ENCODE measurements around the gene GRAPL.
"Not testable (repeated sequence)": the region's sequence is repeated elsewhere in the genome, so short reads cannot be mapped to it uniquely, and the experiment has no call there.

GRAPL gene

DNA sequence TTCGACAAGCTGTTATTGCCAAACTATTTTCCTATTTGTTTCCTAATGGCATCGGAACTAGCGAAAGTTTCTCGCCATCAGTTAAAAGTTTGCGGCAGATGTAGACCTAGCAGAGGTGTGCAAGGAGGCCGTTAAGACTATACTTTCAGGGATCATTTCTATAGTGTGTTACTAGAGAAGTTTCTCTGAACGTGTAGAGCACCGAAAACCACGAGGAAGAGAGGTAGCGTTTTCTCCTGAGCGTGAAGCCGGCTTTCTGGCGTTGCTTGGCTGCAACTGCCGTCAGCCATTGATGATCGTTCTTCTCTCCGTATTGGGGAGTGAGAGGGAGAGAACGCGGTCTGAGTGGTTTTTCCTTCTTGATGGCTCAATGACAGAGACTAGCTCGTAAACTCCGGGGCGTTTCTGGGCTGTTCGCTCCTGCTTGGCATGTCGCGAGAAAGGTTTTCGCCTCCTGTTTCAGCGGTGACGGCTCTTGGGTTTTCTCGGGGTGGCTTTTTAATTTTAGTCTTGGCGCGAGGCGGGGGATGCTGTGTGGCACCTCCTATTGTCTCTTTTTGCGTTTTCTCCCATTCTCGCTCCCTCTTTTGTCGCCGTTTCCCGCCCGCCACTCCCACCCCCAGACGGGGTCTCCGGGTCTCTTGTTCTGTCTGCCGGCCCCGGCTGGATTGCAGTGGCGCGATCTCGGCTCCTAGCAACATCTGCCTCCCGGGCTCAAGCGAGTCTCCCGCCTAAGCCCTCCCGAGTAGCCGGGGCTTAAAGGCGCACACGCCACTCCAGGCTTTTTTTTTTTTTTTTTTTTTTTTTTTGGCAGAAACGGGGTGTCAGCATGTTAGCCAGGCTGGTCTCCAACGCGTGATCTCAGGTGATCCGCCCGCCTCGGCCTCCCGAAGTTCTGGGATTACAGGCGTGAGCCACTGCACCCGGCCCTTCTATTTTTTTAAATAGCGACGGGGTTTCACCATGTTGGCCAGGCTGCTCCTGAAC is 60.8 kb downstream of the GRAPL start:
- not testable (repeated sequence) for FAIRE-seq; DNase-seq (ENCODE audit: insufficient read length, low spot score)

DNA sequence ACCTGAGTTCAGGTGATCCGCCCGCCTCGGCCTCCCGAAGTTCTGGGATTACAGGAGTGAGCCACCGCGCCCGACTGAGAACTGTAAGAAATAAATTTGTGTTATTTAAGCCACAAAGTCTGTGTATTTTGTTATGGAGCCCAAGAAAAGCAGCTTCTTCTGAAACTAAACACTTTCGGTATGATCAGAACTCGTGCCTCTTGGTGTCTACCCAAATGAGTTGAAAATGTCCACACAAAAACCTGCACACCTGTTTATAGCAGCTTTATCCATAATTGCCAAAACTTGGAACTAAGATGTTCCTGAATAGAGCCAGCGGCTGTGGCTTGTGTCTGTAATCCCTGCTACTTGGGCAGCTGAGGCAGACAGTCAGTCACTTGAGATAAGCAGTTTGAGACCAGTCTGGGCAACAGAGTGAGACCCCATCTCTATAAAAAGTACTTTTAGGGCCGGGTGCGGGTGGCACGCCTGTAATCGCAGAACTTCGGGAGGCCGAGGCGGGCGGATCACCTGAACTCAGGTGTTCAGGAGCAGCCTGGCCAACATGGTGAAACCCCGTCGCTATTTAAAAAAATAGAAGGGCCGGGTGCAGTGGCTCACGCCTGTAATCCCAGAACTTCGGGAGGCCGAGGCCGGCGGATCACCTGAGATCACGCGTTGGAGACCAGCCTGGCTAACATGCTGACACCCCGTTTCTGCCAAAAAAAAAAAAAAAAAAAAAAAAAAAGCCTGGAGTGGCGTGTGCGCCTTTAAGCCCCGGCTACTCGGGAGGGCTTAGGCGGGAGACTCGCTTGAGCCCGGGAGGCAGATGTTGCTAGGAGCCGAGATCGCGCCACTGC is 61.7 kb downstream of the GRAPL start:
- FAIRE-seq; DNase-seq (ENCODE audit: insufficient read length, low spot score): not testable (repeated sequence)

DNA sequence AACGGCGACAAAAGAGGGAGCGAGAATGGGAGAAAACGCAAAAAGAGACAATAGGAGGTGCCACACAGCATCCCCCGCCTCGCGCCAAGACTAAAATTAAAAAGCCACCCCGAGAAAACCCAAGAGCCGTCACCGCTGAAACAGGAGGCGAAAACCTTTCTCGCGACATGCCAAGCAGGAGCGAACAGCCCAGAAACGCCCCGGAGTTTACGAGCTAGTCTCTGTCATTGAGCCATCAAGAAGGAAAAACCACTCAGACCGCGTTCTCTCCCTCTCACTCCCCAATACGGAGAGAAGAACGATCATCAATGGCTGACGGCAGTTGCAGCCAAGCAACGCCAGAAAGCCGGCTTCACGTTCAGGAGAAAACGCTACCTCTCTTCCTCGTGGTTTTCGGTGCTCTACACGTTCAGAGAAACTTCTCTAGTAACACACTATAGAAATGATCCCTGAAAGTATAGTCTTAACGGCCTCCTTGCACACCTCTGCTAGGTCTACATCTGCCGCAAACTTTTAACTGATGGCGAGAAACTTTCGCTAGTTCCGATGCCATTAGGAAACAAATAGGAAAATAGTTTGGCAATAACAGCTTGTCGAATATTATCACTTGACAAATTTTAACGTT is 62.5 kb downstream of the GRAPL start:
- not testable (repeated sequence) for DNase-seq (ENCODE audit: insufficient read length, low spot score); FAIRE-seq

DNA sequence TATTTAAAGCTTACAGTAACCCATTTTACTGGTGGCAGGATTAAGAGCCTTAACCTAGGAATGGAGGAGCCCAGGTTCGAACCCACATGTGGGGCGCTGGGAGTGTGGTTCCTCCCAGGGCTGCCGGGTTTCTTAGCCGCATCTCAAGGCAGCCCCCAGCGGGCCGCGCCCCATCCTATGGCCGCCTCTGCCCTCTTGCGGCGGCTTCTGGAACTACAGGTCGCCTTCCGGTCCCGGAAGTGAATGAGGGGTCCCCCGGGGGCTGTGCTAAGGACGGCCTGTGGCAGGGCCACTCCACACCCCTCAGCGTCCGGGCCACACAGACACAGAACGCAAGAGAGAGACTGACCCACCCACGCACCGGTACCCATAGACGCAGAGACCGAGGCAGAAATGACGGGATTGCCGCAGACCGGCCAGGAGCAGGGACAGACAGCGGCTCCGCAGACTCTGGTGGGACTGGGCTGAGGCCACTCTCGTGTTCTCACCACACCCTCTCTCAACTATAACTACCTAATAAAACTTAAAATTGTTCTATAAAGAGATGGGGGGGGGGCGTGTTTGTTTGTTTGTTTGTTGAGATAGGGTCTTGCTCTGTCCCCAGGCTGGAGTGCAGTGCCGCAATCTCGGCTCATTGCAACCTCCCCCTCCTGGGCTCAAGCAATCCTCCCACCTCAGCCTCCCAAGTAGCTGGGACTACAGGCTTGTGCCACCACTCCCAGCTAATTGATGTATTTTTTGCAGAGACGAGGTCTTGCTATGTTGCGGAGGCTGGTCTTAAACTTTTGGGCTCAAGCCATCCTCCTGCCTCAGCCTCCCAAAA is 69.2 kb downstream of the GRAPL start:
- not testable (repeated sequence) for DNase-seq (ENCODE audit: insufficient read length, low spot score); FAIRE-seq

DNA sequence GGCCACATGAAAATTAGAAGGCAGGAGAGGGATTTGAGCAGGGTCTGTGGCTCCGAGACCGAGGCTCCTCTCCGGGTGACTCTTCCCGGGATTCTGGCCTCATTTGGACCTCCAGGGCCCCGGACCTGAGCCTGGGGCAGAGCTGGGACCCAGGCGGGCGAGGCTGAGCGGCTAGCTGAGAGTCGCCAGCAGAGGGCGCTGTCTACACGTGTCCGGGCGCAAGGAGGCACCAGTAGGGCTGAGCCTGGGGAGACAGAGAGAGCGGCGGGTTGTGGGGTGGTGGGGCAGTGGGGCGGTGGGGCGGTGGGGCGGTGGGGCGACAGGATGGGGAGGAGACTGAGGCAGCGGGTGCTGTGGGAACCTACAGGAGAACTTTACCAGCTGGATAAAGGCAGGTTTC is 75.1 kb downstream of the GRAPL start:
- DNase-seq (ENCODE audit: insufficient read length, low spot score); FAIRE-seq: not testable (repeated sequence)

DNA sequence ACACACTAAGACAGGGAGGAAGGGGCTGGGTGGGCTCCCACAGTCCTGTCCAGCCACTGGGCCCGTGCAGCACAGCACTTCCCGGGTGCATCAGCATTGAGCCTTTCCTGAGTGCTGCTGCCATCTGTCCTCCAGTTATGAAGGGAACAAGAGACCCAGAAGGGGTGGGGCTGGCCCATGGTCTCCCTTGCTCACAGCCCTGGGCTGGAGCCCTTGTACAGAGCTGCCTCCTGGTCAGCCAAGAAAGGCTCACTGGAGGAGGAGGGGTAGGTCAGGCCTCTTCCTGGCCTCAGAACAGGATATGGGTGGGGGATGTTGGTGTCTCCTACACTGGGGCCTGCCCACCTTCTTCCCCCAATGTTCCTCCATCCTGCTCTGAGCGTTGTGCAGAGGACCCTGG is 76.0 kb downstream of the GRAPL start:
- not testable (repeated sequence) for DNase-seq (ENCODE audit: insufficient read length, low spot score); FAIRE-seq
